HepG2 (cell line): Measurements from ENCODE around the gene MYH7. TPM values are rescaled to one million over a fixed set of nuclear protein-coding genes. Genes with fewer than 3 reads are reported as not detected.

Experiments used
- CEBPG ChIP-seq: IDR thresholded peaks from 2 replicates; pipeline ENCODE4 v1.6.1; 2016
- DRAP1 ChIP-seq: IDR thresholded peaks from 2 replicates; pipeline ENCODE4 v1.6.1; 2016; ENCODE audit warnings: missing genetic modification reagents, missing compliant biosample characterization
- HIVEP1 ChIP-seq: sonication (generic); formaldehyde crosslinking; IDR thresholded peaks from 2 replicates; pipeline ENCODE4 v1.4.0; 2020; ENCODE audit warnings: mild to moderate bottlenecking, missing genetic modification reagents
- IRX3 ChIP-seq: sonication (generic); formaldehyde crosslinking; IDR thresholded peaks from 2 replicates; pipeline ENCODE4 v1.8.1; 2023; ENCODE audit warnings: mild to moderate bottlenecking, low read depth, missing genetic modification reagents, borderline replicate concordance
- KDM3A ChIP-seq: IDR thresholded peaks from 2 replicates; pipeline ENCODE4 v1.6.1; 2018; ENCODE audit warnings: low read depth, missing compliant biosample characterization
- KLF9 ChIP-seq: IDR thresholded peaks from 2 replicates; pipeline ENCODE4 v1.6.1; 2016; ENCODE audit warnings: low read depth
- MBNL3 ChIP-seq: fragments of 250-450 bp; sonication (Bioruptor Pico); conservative IDR thresholded peaks from 2 replicates; pipeline ENCODE4 v1.8.0; 2022; ENCODE audit warnings: mild to moderate bottlenecking, inconsistent platforms
- NFKBIZ ChIP-seq: IDR thresholded peaks from 2 replicates; pipeline ENCODE4 v1.6.1; 2018; ENCODE audit warnings: missing genetic modification reagents, missing compliant biosample characterization
- NR3C1 ChIP-seq: sonication (generic); formaldehyde crosslinking; IDR thresholded peaks from 2 replicates; pipeline ENCODE4 v1.4.0; 2020; ENCODE audit warnings: missing genetic modification reagents
- REPIN1 ChIP-seq: sonication (generic); formaldehyde crosslinking; IDR thresholded peaks from 2 replicates; pipeline ENCODE4 v1.8.0; 2022; ENCODE audit warnings: missing genetic modification reagents, low read depth, mild to moderate bottlenecking, borderline replicate concordance
- RORA ChIP-seq: sonication (generic); formaldehyde crosslinking; IDR thresholded peaks from 2 replicates; pipeline ENCODE4 v1.5.0; 2020; ENCODE audit warnings: mild to moderate bottlenecking, missing genetic modification reagents, moderate library complexity
- SIN3B ChIP-seq: fragments of 150-350 bp; IDR thresholded peaks from 2 replicates; pipeline ENCODE4 v1.6.1; 2014; ENCODE audit warnings: low read length
- SP5 ChIP-seq: IDR thresholded peaks from 2 replicates; pipeline ENCODE4 v1.6.1; 2016; ENCODE audit warnings: low read depth, borderline replicate concordance
- THYN1 ChIP-seq: sonication (generic); formaldehyde crosslinking; IDR thresholded peaks from 2 replicates; pipeline ENCODE4 v1.8.1; 2023; ENCODE audit warnings: low read depth, mild to moderate bottlenecking, moderate library complexity, missing genetic modification reagents, borderline replicate concordance
- TMF1 ChIP-seq: sonication (generic); formaldehyde crosslinking; IDR thresholded peaks from 2 replicates; pipeline ENCODE4 v1.8.1; 2022; ENCODE audit warnings: low read depth, missing genetic modification reagents
- USF2 ChIP-seq, 2 experiments: sonication (generic) in 1 of 2; formaldehyde crosslinking in 1 of 2; IDR thresholded peaks; 2 replicates each; pipeline versions ENCODE4 v1.5.1 to v1.6.1; 2011 to 2020; ENCODE audit warnings: borderline replicate concordance in 1 of 2, low read depth in 1 of 2, low read length in 1 of 2, mild to moderate bottlenecking in 1 of 2, missing genetic modification reagents in 1 of 2, moderate library complexity in 1 of 2
- ZEB1 ChIP-seq: IDR thresholded peaks from 2 replicates; pipeline ENCODE4 v1.6.1; 2012; ENCODE audit warnings: mild to moderate bottlenecking, low read depth, inconsistent platforms; ENCODE audit not compliant: insufficient replicate concordance
- ZFP36L2 ChIP-seq: sonication (generic); formaldehyde crosslinking; IDR thresholded peaks from 2 replicates; pipeline ENCODE4 v1.4.0; 2020; ENCODE audit warnings: missing genetic modification reagents
- ZKSCAN8 ChIP-seq: IDR thresholded peaks from 2 replicates; pipeline ENCODE4 v1.6.1; 2016; ENCODE audit warnings: borderline replicate concordance, missing genetic modification reagents, missing compliant biosample characterization
- ZNF33B ChIP-seq: sonication (generic); formaldehyde crosslinking; IDR thresholded peaks from 2 replicates; pipeline ENCODE4 v1.5.1; 2020; ENCODE audit warnings: mild to moderate bottlenecking, missing genetic modification reagents
- ZNF367 ChIP-seq: sonication (generic); formaldehyde crosslinking; IDR thresholded peaks from 2 replicates; pipeline ENCODE4 v1.4.0; 2020; ENCODE audit warnings: missing genetic modification reagents, borderline replicate concordance
- ZNF549 ChIP-seq: sonication (generic); formaldehyde crosslinking; IDR thresholded peaks from 2 replicates; pipeline ENCODE4 v1.5.0; 2020; ENCODE audit warnings: missing genetic modification reagents
- ZNF558 ChIP-seq: sonication (generic); formaldehyde crosslinking; IDR thresholded peaks from 2 replicates; pipeline ENCODE4 v1.9.0; 2022; ENCODE audit warnings: mild to moderate bottlenecking, missing genetic modification reagents, borderline replicate concordance
- polyA plus RNA-seq, 8 experiments: library from polyadenylated mRNA; depleted of rRNA in 3 of 8; stranded (reverse) in 7 of 8; unstranded in 1 of 8; fragments of >200 nt; fragmentation: Illumina TruSeq in 4 of 8; extraction: Trizol in 4 of 8; gene quantifications; 2 replicates each; pipeline versions ENCODE4 v1.2.1 to v1.2.3, GENCODE V29; 2011 to 2016; ENCODE audit warnings: low read depth in 4 of 8, missing spikeins in 1 of 8, mixed read lengths in 1 of 8; ENCODE audit not compliant: insufficient read depth in 1 of 8
- total RNA-seq, 5 experiments: library from RNA; depleted of rRNA; stranded (reverse); fragments of >200 nt; fragmentation: Illumina TruSeq; extraction: Trizol; gene quantifications; 2 replicates each; pipeline ENCODE4 v1.2.3, GENCODE V29; 2016; ENCODE audit warnings: low read depth in 1 of 5
- TF ChIP-seq, protein P1 (sequence below): sonication (generic); formaldehyde crosslinking; IDR thresholded peaks from 2 replicates; pipeline ENCODE4 v1.8.0; 2022; ENCODE audit warnings: missing genetic modification reagents, mild to moderate bottlenecking, inconsistent platforms, borderline replicate concordance
- TF ChIP-seq, protein P2 (sequence below): sonication (generic); formaldehyde crosslinking; IDR thresholded peaks from 2 replicates; pipeline ENCODE4 v1.4.0; 2020; ENCODE audit warnings: mild to moderate bottlenecking, missing genetic modification reagents

Gene MYH7
- total and polyA plus RNA-seq, 2 of the 13 experiments (the other 11 are each of a cell fraction or from before 2014, with no cell fraction given), result 0.04 TPM; not detected in 1

DNA sequence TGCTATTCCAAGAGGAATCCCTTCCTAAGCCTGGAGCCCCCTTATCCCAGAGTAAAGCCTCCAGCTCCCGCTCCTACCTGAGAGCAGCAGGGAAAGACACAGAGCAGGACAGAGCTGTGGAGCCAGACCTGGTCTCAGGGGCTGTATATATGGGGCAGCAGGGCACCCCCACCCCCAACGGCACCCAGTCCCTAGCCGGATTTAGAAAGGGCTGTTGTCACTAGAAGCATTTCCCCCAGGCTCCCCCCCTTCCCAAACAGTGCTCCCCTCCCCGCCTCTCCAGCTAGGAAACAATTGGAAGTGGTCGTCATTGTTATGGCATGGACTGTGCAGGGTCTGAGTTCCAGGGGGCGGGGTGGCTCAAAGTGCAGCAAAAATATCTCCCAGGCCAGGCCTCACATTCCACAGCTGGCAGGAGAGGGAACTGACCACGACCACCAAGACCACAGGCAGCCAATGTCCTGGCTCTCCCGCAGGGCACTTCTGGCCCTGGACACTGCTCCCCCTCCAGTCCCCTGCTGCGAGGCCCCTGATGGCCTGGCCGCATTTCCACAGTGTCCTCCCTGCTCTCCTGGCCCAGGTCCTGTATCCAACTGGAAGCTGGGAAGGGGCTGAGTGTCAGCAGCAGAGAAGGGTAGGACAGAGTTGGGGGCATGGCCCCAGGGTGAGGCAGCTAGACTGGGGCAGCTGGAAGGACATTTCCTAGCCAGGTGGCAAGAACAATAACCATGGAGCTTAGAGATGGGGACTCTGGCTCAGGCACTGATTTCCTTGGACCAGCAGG lies at the start of gene MYH7 (continued):
- TF ChIP-seq, protein P1, sequence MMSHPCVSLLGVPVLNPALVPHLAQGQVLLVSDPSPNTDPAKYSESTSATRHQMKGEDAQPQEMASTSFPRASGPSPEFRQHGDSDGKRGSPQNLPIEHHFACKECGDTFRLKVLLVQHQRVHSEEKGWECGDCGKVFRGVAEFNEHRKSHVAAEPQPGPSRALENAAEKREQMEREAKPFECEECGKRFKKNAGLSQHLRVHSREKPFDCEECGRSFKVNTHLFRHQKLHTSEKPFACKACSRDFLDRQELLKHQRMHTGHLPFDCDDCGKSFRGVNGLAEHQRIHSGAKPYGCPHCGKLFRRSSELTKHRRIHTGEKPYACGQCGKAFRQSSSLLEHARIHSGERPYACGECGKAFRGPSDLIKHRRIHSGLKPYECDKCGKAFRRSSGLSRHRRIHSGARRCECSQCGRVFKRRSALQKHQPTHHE, result no peak
- TF ChIP-seq ZNF367 (CRISPR knock-in tag), result no peak
- TF ChIP-seq NR3C1, result no peak
- no peak for TF ChIP-seq KDM3A (CRISPR knock-in tag)
- TF ChIP-seq SIN3B, result no peak
- TF ChIP-seq NFKBIZ, result no peak
- no peak for TF ChIP-seq THYN1 (CRISPR knock-in tag)
- no peak for TF ChIP-seq DRAP1 (CRISPR knock-in tag)
- TF ChIP-seq ZFP36L2 (CRISPR knock-in tag), result no peak
- peak; percentile 96 for TF ChIP-seq SP5
- TF ChIP-seq REPIN1, result peak; percentile 68; the same call in 1 of the 2 replicates
- TF ChIP-seq RORA (CRISPR knock-in tag), result no peak
- no peak for TF ChIP-seq CEBPG (CRISPR knock-in tag)
- no peak for TF ChIP-seq KLF9 (CRISPR knock-in tag)
- TF ChIP-seq IRX3 (CRISPR knock-in tag), result 0 out of 2 replicates have a peak, but pooled peaks have one; percentile 45
- no peak for TF ChIP-seq USF2 (IDR thresholded peaks at IDR 0.05; ENCODE audit: low read depth, low read length)
- TF ChIP-seq USF2 (CRISPR knock-in tag; IDR thresholded peaks at IDR 0.05; ENCODE audit: borderline replicate concordance), result no peak; the same call in 1 of the 2 replicates
- no peak for TF ChIP-seq MBNL3 (CRISPR knock-in tag)
- TF ChIP-seq HIVEP1, result no peak
- no peak for TF ChIP-seq ZEB1
- TF ChIP-seq ZNF558 (CRISPR knock-in tag), result no peak
- TF ChIP-seq, protein P2, sequence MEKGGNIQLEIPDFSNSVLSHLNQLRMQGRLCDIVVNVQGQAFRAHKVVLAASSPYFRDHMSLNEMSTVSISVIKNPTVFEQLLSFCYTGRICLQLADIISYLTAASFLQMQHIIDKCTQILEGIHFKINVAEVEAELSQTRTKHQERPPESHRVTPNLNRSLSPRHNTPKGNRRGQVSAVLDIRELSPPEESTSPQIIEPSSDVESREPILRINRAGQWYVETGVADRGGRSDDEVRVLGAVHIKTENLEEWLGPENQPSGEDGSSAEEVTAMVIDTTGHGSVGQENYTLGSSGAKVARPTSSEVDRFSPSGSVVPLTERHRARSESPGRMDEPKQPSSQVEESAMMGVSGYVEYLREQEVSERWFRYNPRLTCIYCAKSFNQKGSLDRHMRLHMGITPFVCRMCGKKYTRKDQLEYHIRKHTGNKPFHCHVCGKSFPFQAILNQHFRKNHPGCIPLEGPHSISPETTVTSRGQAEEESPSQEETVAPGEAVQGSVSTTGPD, result no peak
- no peak for TF ChIP-seq ZKSCAN8 (CRISPR knock-in tag)
- TF ChIP-seq TMF1, result no peak
- TF ChIP-seq ZNF33B (CRISPR knock-in tag), result peak; percentile 36; the same call in 1 of the 2 replicates
- no peak for TF ChIP-seq ZNF549 (CRISPR knock-in tag)
